Upper lobe of left lung (tissue), 6 donors: ENCODE data around the gene REN. TPM values are rescaled to one million over a fixed set of nuclear protein-coding genes. Genes with fewer than 3 reads are reported as not detected.

Experiments used
- ATAC-seq, 2 donors: fragments of 200-7000 bp; cut with Tn5 transposase; one replicate each; pipeline ENCODE4 v1.9.1; 2022; ENCODE audit warnings: mild to moderate bottlenecking in 2 of 2, moderate library complexity in 2 of 2; ENCODE audit not compliant: low FRiP score in 2 of 2
- DNase-seq, 2 donors: peaks; one replicate each; pipeline ENCODE4 v3.0.0-alpha.2; 2019 to 2020
- H3K27ac ChIP-seq, 4 donors: fragments of 200-600 bp; sonication (generic); one replicate each; pipeline ENCODE4 v1.5.1; 2016 to 2019
- H3K27me3 ChIP-seq, 4 donors: fragments of 200-600 bp; sonication (generic); one replicate each; pipeline ENCODE4 v1.5.1; 2017 to 2019
- H3K36me3 ChIP-seq, 4 donors: fragments of 200-600 bp; sonication (generic); one replicate each; pipeline ENCODE4 v1.5.1; 2016 to 2019
- H3K4me1 ChIP-seq, 4 donors: fragments of 200-600 bp; sonication (generic); one replicate each; pipeline ENCODE4 v1.5.1; 2018 to 2019
- H3K4me3 ChIP-seq, 4 donors: fragments of 200-600 bp; sonication (generic); one replicate each; pipeline ENCODE4 v1.5.1; 2017 to 2019; ENCODE audit warnings: mild to moderate bottlenecking in 2 of 4, moderate library complexity in 1 of 4
- H3K9me3 ChIP-seq, 4 donors: fragments of 200-600 bp; sonication (generic); one replicate each; pipeline ENCODE4 v1.5.1; 2018 to 2019
- EP300 ChIP-seq, 4 donors: sonication (generic); formaldehyde crosslinking; IDR thresholded peaks; one replicate each; pipeline ENCODE4 v1.5.1; 2017; ENCODE audit warnings: antibody characterized with exemption in 4 of 4, control low read depth in 2 of 4
- POLR2A ChIP-seq, 4 donors: fragments of 450-650 bp; IDR thresholded peaks; one replicate each; pipeline ENCODE4 v1.5.1; 2016 to 2017; ENCODE audit warnings: antibody characterized with exemption in 4 of 4, mild to moderate bottlenecking in 2 of 4
- POLR2AphosphoS5 ChIP-seq, 2 donors: sonication (generic); formaldehyde crosslinking; IDR thresholded peaks; one replicate each; pipeline ENCODE4 v1.5.1; 2017; ENCODE audit warnings: antibody characterized with exemption in 2 of 2
- WGBS, 2 donors: methylation state at CpG; one replicate each; pipeline ENCODE4 v1.1.5; 2017 to 2018; 5-methylcytosine and 5-hydroxymethylcytosine counted together
- total RNA-seq, 6 donors: library from RNA; depleted of rRNA in 4 of 6; stranded (reverse); fragments of >200 nt in 4 of 6; gene quantifications; one replicate each; pipeline versions ENCODE4 v1.1.0 to v1.2.1, GENCODE V29; 2016 to 2021
- TF ChIP-seq, protein P1 (sequence below), 6 experiments: fragments of 450-650 bp in 4 of 6; fragments of 200-600 bp in 2 of 6; sonication (generic) in 2 of 6; IDR thresholded peaks; one replicate each; pipeline ENCODE4 v1.5.1; 2016 to 2019; ENCODE audit warnings: antibody characterized with exemption in 6 of 6
- donor health status: DM: no; HTN: no; CAD: no; lungs with moderate emphysema.
- donor health status: DM: no; HTN: yes; CAD: no; lungs with severe emphysema.

The REN gene
- total RNA-seq: under 1 TPM in 3 of 6 donors, not detected in 3; 0.64 to 0.76 (median 0.66) TPM

DNA sequence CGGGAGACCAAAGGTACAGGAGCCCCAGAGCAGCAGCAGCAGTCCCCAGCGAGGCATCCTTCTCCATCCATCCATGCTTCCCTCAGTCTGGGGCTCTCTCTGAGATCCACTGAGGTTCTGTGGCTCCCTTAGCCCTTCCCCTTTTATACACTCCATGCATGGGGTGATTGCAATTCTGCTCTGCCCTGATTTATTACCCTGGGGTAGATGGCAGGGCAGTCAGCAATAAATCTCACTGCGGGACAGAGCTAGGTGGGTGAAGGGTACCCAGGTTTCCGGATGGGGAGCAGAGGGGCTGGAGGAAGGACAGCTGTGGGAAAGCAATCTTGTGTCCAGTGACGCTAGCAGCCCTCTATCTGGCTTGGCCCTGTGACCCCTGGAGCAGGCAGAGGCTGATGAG lies at the start of gene REN:
Gene REN (minus strand): TSS at position 119 of the 400 bp plus-strand sequence. CDS start 44 bp downstream, at position 75.
- H3K36me3 ChIP-seq: no peaks in the 10 kb centered on the region
- H3K4me1 ChIP-seq: peaks cover 0 to 6% (median 3%) of the 10 kb centered on the region in 4 donors
- no peak for ATAC-seq
- 39 to 58% methylated on average over 4 to 5 of the region's 5 CpGs for WGBS, 2 donors
- no peak within 1 kb of the TSS for H3K4me3 ChIP-seq
- no peak for DNase-seq
- no peaks in the 10 kb centered on the region for H3K27me3 ChIP-seq
- H3K9me3 ChIP-seq: peaks cover 11 to 17% (median 13%) of the 10 kb centered on the region in 4 donors
- TF ChIP-seq POLR2AphosphoS5 (IDR thresholded peaks at IDR 0.05) (no peak), POLR2A (IDR thresholded peaks at IDR 0.05) (no peak), EP300 (IDR thresholded peaks at IDR 0.05) (no peak)
- TF ChIP-seq, protein P1, sequence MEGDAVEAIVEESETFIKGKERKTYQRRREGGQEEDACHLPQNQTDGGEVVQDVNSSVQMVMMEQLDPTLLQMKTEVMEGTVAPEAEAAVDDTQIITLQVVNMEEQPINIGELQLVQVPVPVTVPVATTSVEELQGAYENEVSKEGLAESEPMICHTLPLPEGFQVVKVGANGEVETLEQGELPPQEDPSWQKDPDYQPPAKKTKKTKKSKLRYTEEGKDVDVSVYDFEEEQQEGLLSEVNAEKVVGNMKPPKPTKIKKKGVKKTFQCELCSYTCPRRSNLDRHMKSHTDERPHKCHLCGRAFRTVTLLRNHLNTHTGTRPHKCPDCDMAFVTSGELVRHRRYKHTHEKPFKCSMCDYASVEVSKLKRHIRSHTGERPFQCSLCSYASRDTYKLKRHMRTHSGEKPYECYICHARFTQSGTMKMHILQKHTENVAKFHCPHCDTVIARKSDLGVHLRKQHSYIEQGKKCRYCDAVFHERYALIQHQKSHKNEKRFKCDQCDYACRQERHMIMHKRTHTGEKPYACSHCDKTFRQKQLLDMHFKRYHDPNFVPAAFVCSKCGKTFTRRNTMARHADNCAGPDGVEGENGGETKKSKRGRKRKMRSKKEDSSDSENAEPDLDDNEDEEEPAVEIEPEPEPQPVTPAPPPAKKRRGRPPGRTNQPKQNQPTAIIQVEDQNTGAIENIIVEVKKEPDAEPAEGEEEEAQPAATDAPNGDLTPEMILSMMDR (IDR thresholded peaks at IDR 0.05): no peak
- no peak within 1 kb of the TSS for H3K27ac ChIP-seq

- Histone ChIP-seq H3K4me3 (peak within 1 kb of the TSS in 3 of 4 donors; percentile 30 to 50 (median 46)), H3K36me3 (no peaks in the 10 kb centered on the region), H3K27ac (peak within 1 kb of the TSS in 2 of 4 donors; percentile 28 to 49), H3K4me1 (peaks cover 5 to 11% (median 9%) of the 10 kb centered on the region in 4 donors), H3K27me3 (no peaks in the 10 kb centered on the region), H3K9me3 (no peaks in the 10 kb centered on the region)
- TF ChIP-seq POLR2AphosphoS5 (IDR thresholded peaks at IDR 0.05) (peak in 1 of 2 donors; percentile 8), EP300 (IDR thresholded peaks at IDR 0.05) (peak in 1 of 4 donors; percentile 16), POLR2A (IDR thresholded peaks at IDR 0.05) (peak in 1 of 4 donors; percentile 24)
- TF ChIP-seq, protein P1 (IDR thresholded peaks at IDR 0.05): peak; percentile 22 to 70 (median 54)
- ATAC-seq (peak; percentile 82 to 88), DNase-seq (peak; percentile 83 to 90)
- WGBS, 2 donors: 17 to 21% methylated on average over 27 to 41 of the region's 41 CpGs
Measured at GRCh38 chr1:204213668-204214662, 47.8 kb upstream of the REN start, which contains the start of gene GOLT1A. Gene GOLT1A, minus strand, starts transcription at chr1:204213988. Its CDS starts 82 bp downstream, at chr1:204213906.

- TF ChIP-seq EP300 (IDR thresholded peaks at IDR 0.05) (no peak), POLR2A (IDR thresholded peaks at IDR 0.05) (no peak), POLR2AphosphoS5 (IDR thresholded peaks at IDR 0.05) (no peak)
- TF ChIP-seq, protein P1 (IDR thresholded peaks at IDR 0.05): no peak
- Histone ChIP-seq H3K9me3 (no peaks in the 10 kb centered on the region), H3K27me3 (no peaks in the 10 kb centered on the region), H3K36me3 (no peaks in the 10 kb centered on the region), H3K4me1 (peaks cover 5 to 11% (median 9%) of the 10 kb centered on the region in 4 donors), H3K4me3 (no peak overlapping the region), H3K27ac (no peak overlapping the region)
- DNase-seq (no peak), ATAC-seq (no peak)
- 83 to 85% methylated on average over 3 of the region's 3 CpGs for WGBS, 2 donors
Measured at GRCh38 chr1:204212715-204213114, 46.6 kb upstream of the REN start.

DNA sequence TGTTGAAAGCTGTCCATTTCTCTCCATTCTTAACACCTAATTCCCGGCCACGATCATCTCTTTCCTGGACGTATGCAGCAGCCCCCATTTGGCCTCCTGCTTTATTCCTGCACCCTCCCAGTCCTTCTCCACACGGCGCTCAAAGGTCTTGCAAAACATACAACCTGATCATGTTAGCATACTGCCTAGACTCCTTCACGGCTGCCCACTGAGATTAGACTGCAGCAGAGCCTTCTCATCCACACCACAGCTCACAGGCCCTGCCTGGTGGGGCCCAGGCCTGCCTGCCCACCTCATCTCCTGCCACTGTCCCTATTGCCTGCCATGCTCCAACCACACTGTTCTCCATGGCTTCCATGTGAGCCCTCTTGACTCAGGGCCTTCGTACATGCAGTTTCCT lies 44.9 kb upstream of the REN start:
- Histone ChIP-seq H3K4me3 (no peak overlapping the region), H3K27me3 (no peaks in the 10 kb centered on the region), H3K4me1 (peaks cover 5 to 14% (median 12%) of the 10 kb centered on the region in 4 donors), H3K36me3 (no peaks in the 10 kb centered on the region), H3K9me3 (no peaks in the 10 kb centered on the region), H3K27ac (no peak overlapping the region)
- DNase-seq (peak in 1 of 2 donors; percentile 30), ATAC-seq (no peak)
- TF ChIP-seq, protein P1 (IDR thresholded peaks at IDR 0.05): no peak
- TF ChIP-seq EP300 (IDR thresholded peaks at IDR 0.05): no peak
- no peak for TF ChIP-seq POLR2AphosphoS5 (IDR thresholded peaks at IDR 0.05)
- TF ChIP-seq POLR2A (IDR thresholded peaks at IDR 0.05): no peak
- 79 to 80% methylated on average over 7 of the region's 7 CpGs for WGBS, 2 donors
